GM12878 (cell line): ENCODE results near the gene LEMD3. TPM values are rescaled to one million over a fixed set of nuclear protein-coding genes. Genes with fewer than 3 reads are reported as not detected.

ENCODE experiments used
- BMI1 ChIP-seq: fragments of 450-650 bp; IDR thresholded peaks from 2 replicates; pipeline ENCODE4 v1.6.1; 2016; ENCODE audit warnings: mild to moderate bottlenecking, moderate library complexity, borderline replicate concordance
- CBX3 ChIP-seq: fragments of 200-600 bp; sonication (generic); IDR thresholded peaks from 2 replicates; pipeline ENCODE4 v1.6.1; 2016; ENCODE audit warnings: low read depth, borderline replicate concordance
- E2F8 ChIP-seq: fragments of 450-650 bp; IDR thresholded peaks from 2 replicates; pipeline ENCODE4 v1.6.1; 2018; ENCODE audit warnings: mild to moderate bottlenecking, low read depth, moderate library complexity; ENCODE audit not compliant: partially characterized antibody
- IRF4 ChIP-seq: IDR thresholded peaks from 2 replicates; pipeline ENCODE4 v1.6.1; 2011; ENCODE audit warnings: low read depth, low read length
- YY1 ChIP-seq: IDR thresholded peaks from 2 replicates; pipeline ENCODE4 v1.6.1; 2011; ENCODE audit warnings: low read depth, mild to moderate bottlenecking, low read length
- polyA plus RNA-seq, 11 experiments: library from polyadenylated mRNA; depleted of rRNA in 4 of 11; unstranded in 6 of 11; stranded (reverse) in 5 of 11; fragments of >200 nt; fragmentation: Nextera tagmentation in 4 of 11; fragmentation: Illumina TruSeq in 1 of 11; extraction: Ambion mirVana in 4 of 11; extraction: Trizol in 1 of 11; gene quantifications; 1 replicate in 1 of 11; 2 replicates in 10 of 11; pipeline versions ENCODE4 v1.2.1 to v1.2.3, GENCODE V29; 2011 to 2016; ENCODE audit warnings: inconsistent platforms in 2 of 11, missing spikeins in 2 of 11, low read depth in 1 of 11
- total RNA-seq, 4 experiments: library from RNA; depleted of rRNA in 3 of 4; stranded (reverse); fragments of >200 nt in 3 of 4; fragmentation: Illumina TruSeq in 1 of 4; extraction: Trizol in 1 of 4; gene quantifications; 2 replicates each; pipeline versions ENCODE4 v1.2.1 to v1.2.3, GENCODE V29; 2013 to 2021
- TF ChIP-seq, protein P1 (sequence below): IDR thresholded peaks from 2 replicates; pipeline ENCODE4 v1.6.1; 2011; ENCODE audit warnings: borderline replicate concordance, low read depth, mild to moderate bottlenecking, moderate library complexity, low read length; ENCODE audit not compliant: insufficient read depth, poor library complexity, severe bottlenecking
- TF ChIP-seq, protein P2 (sequence below): fragments of 450-650 bp; IDR thresholded peaks from 2 replicates; pipeline ENCODE4 v1.6.1; 2017; ENCODE audit warnings: mild to moderate bottlenecking, moderate library complexity
- TF ChIP-seq, protein P3 (sequence below): fragments of 450-650 bp; IDR thresholded peaks from 2 replicates; pipeline ENCODE4 v1.6.1; 2017; ENCODE audit warnings: mild to moderate bottlenecking, moderate library complexity
- TF ChIP-seq, protein P4 (sequence below): fragments of 450-650 bp; IDR thresholded peaks from 2 replicates; pipeline ENCODE4 v1.6.1; 2018; ENCODE audit warnings: borderline replicate concordance, mild to moderate bottlenecking; ENCODE audit not compliant: partially characterized antibody

LEMD3 gene
- total and polyA plus RNA-seq, 10 of the 15 experiments (the other 5 are each of a cell fraction or from before 2014, with no cell fraction given): 7.5 to 26.0 (median 16.5) TPM

DNA sequence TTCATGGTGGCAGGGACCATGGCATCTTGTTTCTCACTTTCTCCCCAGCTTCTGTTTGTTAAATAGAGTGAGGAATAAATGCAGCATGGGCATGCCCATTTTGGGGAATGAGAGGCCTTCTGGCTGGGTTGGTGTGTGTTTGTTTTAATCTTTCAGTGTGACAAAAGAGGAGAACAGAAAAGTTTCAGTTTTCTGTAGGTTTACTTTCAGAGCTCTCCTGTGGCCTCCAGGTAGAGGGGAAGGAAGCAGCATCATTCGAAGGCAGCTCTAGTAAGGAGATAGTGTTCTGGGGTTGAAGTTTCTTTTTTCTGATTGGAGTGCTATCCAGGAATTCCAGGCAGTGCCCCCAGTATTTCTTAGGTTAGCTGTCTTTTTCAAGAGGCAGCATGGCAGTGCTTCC, 124.4 kb downstream of the LEMD3 start (continued):
- no peak for TF ChIP-seq E2F8
- no peak for TF ChIP-seq YY1
- TF ChIP-seq, protein P1, sequence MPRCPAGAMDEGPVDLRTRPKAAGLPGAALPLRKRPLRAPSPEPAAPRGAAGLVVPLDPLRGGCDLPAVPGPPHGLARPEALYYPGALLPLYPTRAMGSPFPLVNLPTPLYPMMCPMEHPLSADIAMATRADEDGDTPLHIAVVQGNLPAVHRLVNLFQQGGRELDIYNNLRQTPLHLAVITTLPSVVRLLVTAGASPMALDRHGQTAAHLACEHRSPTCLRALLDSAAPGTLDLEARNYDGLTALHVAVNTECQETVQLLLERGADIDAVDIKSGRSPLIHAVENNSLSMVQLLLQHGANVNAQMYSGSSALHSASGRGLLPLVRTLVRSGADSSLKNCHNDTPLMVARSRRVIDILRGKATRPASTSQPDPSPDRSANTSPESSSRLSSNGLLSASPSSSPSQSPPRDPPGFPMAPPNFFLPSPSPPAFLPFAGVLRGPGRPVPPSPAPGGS: no peak
- no peak for TF ChIP-seq BMI1
- TF ChIP-seq, protein P2, sequence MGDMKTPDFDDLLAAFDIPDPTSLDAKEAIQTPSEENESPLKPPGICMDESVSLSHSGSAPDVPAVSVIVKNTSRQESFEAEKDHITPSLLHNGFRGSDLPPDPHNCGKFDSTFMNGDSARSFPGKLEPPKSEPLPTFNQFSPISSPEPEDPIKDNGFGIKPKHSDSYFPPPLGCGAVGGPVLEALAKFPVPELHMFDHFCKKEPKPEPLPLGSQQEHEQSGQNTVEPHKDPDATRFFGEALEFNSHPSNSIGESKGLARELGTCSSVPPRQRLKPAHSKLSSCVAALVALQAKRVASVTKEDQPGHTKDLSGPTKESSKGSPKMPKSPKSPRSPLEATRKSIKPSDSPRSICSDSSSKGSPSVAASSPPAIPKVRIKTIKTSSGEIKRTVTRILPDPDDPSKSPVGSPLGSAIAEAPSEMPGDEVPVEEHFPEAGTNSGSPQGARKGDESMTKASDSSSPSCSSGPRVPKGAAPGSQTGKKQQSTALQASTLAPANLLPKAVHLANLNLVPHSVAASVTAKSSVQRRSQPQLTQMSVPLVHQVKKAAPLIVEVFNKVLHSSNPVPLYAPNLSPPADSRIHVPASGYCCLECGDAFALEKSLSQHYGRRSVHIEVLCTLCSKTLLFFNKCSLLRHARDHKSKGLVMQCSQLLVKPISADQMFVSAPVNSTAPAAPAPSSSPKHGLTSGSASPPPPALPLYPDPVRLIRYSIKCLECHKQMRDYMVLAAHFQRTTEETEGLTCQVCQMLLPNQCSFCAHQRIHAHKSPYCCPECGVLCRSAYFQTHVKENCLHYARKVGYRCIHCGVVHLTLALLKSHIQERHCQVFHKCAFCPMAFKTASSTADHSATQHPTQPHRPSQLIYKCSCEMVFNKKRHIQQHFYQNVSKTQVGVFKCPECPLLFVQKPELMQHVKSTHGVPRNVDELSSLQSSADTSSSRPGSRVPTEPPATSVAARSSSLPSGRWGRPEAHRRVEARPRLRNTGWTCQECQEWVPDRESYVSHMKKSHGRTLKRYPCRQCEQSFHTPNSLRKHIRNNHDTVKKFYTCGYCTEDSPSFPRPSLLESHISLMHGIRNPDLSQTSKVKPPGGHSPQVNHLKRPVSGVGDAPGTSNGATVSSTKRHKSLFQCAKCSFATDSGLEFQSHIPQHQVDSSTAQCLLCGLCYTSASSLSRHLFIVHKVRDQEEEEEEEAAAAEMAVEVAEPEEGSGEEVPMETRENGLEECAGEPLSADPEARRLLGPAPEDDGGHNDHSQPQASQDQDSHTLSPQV: no peak
- TF ChIP-seq, protein P3, sequence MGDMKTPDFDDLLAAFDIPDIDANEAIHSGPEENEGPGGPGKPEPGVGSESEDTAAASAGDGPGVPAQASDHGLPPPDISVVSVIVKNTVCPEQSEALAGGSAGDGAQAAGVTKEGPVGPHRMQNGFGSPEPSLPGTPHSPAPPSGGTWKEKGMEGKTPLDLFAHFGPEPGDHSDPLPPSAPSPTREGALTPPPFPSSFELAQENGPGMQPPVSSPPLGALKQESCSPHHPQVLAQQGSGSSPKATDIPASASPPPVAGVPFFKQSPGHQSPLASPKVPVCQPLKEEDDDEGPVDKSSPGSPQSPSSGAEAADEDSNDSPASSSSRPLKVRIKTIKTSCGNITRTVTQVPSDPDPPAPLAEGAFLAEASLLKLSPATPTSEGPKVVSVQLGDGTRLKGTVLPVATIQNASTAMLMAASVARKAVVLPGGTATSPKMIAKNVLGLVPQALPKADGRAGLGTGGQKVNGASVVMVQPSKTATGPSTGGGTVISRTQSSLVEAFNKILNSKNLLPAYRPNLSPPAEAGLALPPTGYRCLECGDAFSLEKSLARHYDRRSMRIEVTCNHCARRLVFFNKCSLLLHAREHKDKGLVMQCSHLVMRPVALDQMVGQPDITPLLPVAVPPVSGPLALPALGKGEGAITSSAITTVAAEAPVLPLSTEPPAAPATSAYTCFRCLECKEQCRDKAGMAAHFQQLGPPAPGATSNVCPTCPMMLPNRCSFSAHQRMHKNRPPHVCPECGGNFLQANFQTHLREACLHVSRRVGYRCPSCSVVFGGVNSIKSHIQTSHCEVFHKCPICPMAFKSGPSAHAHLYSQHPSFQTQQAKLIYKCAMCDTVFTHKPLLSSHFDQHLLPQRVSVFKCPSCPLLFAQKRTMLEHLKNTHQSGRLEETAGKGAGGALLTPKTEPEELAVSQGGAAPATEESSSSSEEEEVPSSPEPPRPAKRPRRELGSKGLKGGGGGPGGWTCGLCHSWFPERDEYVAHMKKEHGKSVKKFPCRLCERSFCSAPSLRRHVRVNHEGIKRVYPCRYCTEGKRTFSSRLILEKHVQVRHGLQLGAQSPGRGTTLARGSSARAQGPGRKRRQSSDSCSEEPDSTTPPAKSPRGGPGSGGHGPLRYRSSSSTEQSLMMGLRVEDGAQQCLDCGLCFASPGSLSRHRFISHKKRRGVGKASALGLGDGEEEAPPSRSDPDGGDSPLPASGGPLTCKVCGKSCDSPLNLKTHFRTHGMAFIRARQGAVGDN: no peak
- TF ChIP-seq, protein P4, sequence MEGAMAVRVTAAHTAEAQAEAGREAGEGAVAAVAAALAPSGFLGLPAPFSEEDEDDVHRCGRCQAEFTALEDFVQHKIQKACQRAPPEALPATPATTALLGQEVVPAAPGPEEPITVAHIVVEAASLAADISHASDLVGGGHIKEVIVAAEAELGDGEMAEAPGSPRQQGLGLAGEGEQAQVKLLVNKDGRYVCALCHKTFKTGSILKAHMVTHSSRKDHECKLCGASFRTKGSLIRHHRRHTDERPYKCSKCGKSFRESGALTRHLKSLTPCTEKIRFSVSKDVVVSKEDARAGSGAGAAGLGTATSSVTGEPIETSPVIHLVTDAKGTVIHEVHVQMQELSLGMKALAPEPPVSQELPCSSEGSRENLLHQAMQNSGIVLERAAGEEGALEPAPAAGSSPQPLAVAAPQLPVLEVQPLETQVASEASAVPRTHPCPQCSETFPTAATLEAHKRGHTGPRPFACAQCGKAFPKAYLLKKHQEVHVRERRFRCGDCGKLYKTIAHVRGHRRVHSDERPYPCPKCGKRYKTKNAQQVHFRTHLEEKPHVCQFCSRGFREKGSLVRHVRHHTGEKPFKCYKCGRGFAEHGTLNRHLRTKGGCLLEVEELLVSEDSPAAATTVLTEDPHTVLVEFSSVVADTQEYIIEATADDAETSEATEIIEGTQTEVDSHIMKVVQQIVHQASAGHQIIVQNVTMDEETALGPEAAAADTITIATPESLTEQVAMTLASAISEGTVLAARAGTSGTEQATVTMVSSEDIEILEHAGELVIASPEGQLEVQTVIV: no peak
- TF ChIP-seq IRF4: no peak
- TF ChIP-seq CBX3: no peak
